HepG2 (cell line): ENCODE data around the gene BAZ1A. TPM values are rescaled to one million over a fixed set of nuclear protein-coding genes. Genes with fewer than 3 reads are reported as not detected.

Experiments used
- CHCHD3 ChIP-seq: sonication (generic); formaldehyde crosslinking; IDR thresholded peaks from 2 replicates; pipeline ENCODE4 v1.8.0; 2022; ENCODE audit warnings: mild to moderate bottlenecking, missing genetic modification reagents, moderate library complexity
- DNMT1 ChIP-seq: sonication (generic); formaldehyde crosslinking; IDR thresholded peaks from 2 replicates; pipeline ENCODE4 v1.5.1; 2020; ENCODE audit warnings: mild to moderate bottlenecking, missing genetic modification reagents
- EZH2 ChIP-seq: conservative IDR thresholded peaks from 2 replicates; pipeline ENCODE4 v1.6.1; 2012; ENCODE audit warnings: mild to moderate bottlenecking, low read depth, low read length, moderate library complexity
- HHEX ChIP-seq: IDR thresholded peaks from 2 replicates; pipeline ENCODE4 v1.6.1; 2016; ENCODE audit warnings: control low read depth
- HNF1B ChIP-seq: sonication (generic); formaldehyde crosslinking; IDR thresholded peaks from 2 replicates; pipeline ENCODE4 v1.5.1; 2020; ENCODE audit warnings: mild to moderate bottlenecking, moderate library complexity, missing genetic modification reagents
- MED8 ChIP-seq: sonication (generic); formaldehyde crosslinking; IDR thresholded peaks from 2 replicates; pipeline ENCODE4 v1.8.1; 2023; ENCODE audit warnings: mild to moderate bottlenecking, missing genetic modification reagents; ENCODE audit not compliant: insufficient replicate concordance
- NCOA5 ChIP-seq: sonication (generic); formaldehyde crosslinking; IDR thresholded peaks from 2 replicates; pipeline ENCODE4 v1.4.0; 2020; ENCODE audit warnings: missing genetic modification reagents
- NFYC ChIP-seq: IDR thresholded peaks from 2 replicates; pipeline ENCODE4 v1.6.1; 2016; ENCODE audit warnings: missing genetic modification reagents, missing compliant biosample characterization
- POLR2AphosphoS5 ChIP-seq: IDR thresholded peaks from 2 replicates; pipeline ENCODE4 v1.6.1; 2012; ENCODE audit warnings: low read depth, low read length
- RAD21 ChIP-seq: fragments of 450-650 bp; formaldehyde crosslinking; IDR thresholded peaks from 2 replicates; pipeline ENCODE4 v1.5.0; 2020; ENCODE audit warnings: mild to moderate bottlenecking
- SIX4 ChIP-seq: sonication (generic); formaldehyde crosslinking; IDR thresholded peaks from 2 replicates; pipeline ENCODE4 v1.4.0; 2020; ENCODE audit warnings: missing genetic modification reagents
- TAF15 ChIP-seq: fragments of 200-400 bp; formaldehyde crosslinking; IDR thresholded peaks from one replicate; pipeline ENCODE4 v1.6.1; 2018; ENCODE audit warnings: mild to moderate bottlenecking, low read depth, low read length; ENCODE audit not compliant: poor library complexity, severe bottlenecking
- THAP8 ChIP-seq: sonication (generic); formaldehyde crosslinking; IDR thresholded peaks from 2 replicates; pipeline ENCODE4 v1.5.1; 2020; ENCODE audit warnings: missing genetic modification reagents, mild to moderate bottlenecking, borderline replicate concordance
- ZBED4 ChIP-seq: sonication (generic); formaldehyde crosslinking; IDR thresholded peaks from 2 replicates; pipeline ENCODE4 v1.4.0; 2020; ENCODE audit warnings: missing genetic modification reagents, borderline replicate concordance
- ZBTB39 ChIP-seq: sonication (generic); formaldehyde crosslinking; IDR thresholded peaks from 2 replicates; pipeline ENCODE4 v1.5.0; 2020; ENCODE audit warnings: missing genetic modification reagents
- ZNF263 ChIP-seq: sonication (generic); formaldehyde crosslinking; IDR thresholded peaks from 2 replicates; pipeline ENCODE4 v1.4.0; 2020; ENCODE audit warnings: missing genetic modification reagents
- ZNF367 ChIP-seq: sonication (generic); formaldehyde crosslinking; IDR thresholded peaks from 2 replicates; pipeline ENCODE4 v1.4.0; 2020; ENCODE audit warnings: missing genetic modification reagents, borderline replicate concordance
- ZUFSP ChIP-seq: sonication (generic); formaldehyde crosslinking; IDR thresholded peaks from 2 replicates; pipeline ENCODE4 v1.9.0; 2021; ENCODE audit warnings: missing genetic modification reagents, mild to moderate bottlenecking, borderline replicate concordance
- polyA plus RNA-seq, 8 experiments: library from polyadenylated mRNA; depleted of rRNA in 3 of 8; stranded (reverse) in 7 of 8; unstranded in 1 of 8; fragments of >200 nt; fragmentation: Illumina TruSeq in 4 of 8; extraction: Trizol in 4 of 8; gene quantifications; 2 replicates each; pipeline versions ENCODE4 v1.2.1 to v1.2.3, GENCODE V29; 2011 to 2016; ENCODE audit warnings: low read depth in 4 of 8, missing spikeins in 1 of 8, mixed read lengths in 1 of 8; ENCODE audit not compliant: insufficient read depth in 1 of 8
- total RNA-seq, 5 experiments: library from RNA; depleted of rRNA; stranded (reverse); fragments of >200 nt; fragmentation: Illumina TruSeq; extraction: Trizol; gene quantifications; 2 replicates each; pipeline ENCODE4 v1.2.3, GENCODE V29; 2016; ENCODE audit warnings: low read depth in 1 of 5

The BAZ1A gene
- total and polyA plus RNA-seq, 2 of the 13 experiments (the other 11 are each of a cell fraction or from before 2014, with no cell fraction given): 20.9 to 56.8 TPM

- TF ChIP-seq ZBED4 (CRISPR knock-in tag) (peak; percentile 79; the same call in 1 of the 2 replicates), NCOA5 (CRISPR knock-in tag) (0 out of 2 replicates have a peak, but pooled peaks have one; percentile 4), MED8 (CRISPR knock-in tag) (peak; percentile 94), ZNF263 (CRISPR knock-in tag) (peak; percentile 61; the same call in 1 of the 2 replicates), POLR2AphosphoS5 (peak; percentile 76), RAD21 (CRISPR knock-in tag) (peak; percentile 41), SIX4 (CRISPR knock-in tag) (peak; percentile 10), NFYC (CRISPR knock-in tag) (peak; percentile 37; the same call in 1 of the 2 replicates), THAP8 (CRISPR knock-in tag) (peak; percentile 76; the same call in 1 of the 2 replicates), HNF1B (0 out of 2 replicates have a peak, but pooled peaks have one; percentile 82), TAF15 (peak; percentile 54), ZNF367 (no peak; the same call in 1 of the 2 replicates), DNMT1 (peak; percentile 89), ZUFSP (CRISPR knock-in tag) (0 out of 2 replicates have a peak, but pooled peaks have one; percentile 50), ZBTB39 (CRISPR knock-in tag) (no peak), EZH2 (no peak), CHCHD3 (CRISPR knock-in tag) (0 out of 2 replicates have a peak, but pooled peaks have one; percentile 32), HHEX (CRISPR knock-in tag) (no peak)
These were observed 1.4 kb downstream of the BAZ1A start (continued) for GRCh38 chr14:34873589-34874385.
